GM10266 (cell line): ENCODE results near the gene ZNF512.

Experiments
- DNase-seq: peaks from one replicate; pipeline ENCODE4 v3.0.0; 2012; ENCODE audit errors: extremely low spot score
- TF ChIP-seq, protein P1 (sequence below): IDR thresholded peaks from 2 replicates; pipeline ENCODE4 v1.5.1; 2012; ENCODE audit warnings: mild to moderate bottlenecking, low read depth; ENCODE audit not compliant: control insufficient read depth, insufficient read depth; ENCODE audit errors: missing control alignments

Gene ZNF512

DNA sequence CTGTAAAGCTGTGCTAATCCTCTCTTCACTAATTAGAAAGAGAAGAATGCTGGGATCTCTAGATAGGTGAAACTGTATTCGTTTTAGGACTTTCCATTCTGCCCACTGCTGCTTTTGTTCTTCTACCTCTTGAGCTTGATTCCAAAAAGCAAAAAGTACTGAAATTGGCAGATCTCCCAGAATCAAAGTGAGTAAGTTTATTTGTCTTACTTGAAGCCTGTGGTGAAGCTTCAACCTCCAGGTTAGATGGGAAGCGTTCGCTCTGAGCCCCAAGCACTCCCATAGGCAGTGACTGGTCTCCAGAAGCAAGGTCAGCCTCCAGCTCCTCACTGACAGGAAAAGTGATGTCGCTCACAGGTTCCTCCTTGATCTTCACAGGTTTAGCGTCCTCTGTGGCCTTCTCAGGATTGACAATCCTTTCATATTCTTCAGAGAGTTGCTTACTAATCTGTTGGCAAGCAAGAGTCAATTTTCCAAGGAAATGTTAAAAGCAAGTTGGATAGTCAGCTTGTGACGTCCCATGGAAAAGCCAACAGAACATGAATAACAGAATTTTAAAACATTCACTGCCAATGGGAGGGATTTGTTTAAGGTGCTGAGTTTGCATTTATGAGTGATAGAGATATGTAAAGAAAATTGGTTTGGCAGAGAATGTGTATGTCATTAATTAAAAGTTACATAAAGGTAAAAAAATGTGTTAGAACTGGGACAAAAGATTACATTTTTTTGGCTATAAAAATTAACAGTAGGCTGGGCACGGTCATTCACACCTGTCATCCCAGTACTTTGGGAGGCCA is 72.5 kb downstream of the ZNF512 start:
- no peak for DNase-seq
- TF ChIP-seq, protein P1, sequence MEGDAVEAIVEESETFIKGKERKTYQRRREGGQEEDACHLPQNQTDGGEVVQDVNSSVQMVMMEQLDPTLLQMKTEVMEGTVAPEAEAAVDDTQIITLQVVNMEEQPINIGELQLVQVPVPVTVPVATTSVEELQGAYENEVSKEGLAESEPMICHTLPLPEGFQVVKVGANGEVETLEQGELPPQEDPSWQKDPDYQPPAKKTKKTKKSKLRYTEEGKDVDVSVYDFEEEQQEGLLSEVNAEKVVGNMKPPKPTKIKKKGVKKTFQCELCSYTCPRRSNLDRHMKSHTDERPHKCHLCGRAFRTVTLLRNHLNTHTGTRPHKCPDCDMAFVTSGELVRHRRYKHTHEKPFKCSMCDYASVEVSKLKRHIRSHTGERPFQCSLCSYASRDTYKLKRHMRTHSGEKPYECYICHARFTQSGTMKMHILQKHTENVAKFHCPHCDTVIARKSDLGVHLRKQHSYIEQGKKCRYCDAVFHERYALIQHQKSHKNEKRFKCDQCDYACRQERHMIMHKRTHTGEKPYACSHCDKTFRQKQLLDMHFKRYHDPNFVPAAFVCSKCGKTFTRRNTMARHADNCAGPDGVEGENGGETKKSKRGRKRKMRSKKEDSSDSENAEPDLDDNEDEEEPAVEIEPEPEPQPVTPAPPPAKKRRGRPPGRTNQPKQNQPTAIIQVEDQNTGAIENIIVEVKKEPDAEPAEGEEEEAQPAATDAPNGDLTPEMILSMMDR = no peak

DNA sequence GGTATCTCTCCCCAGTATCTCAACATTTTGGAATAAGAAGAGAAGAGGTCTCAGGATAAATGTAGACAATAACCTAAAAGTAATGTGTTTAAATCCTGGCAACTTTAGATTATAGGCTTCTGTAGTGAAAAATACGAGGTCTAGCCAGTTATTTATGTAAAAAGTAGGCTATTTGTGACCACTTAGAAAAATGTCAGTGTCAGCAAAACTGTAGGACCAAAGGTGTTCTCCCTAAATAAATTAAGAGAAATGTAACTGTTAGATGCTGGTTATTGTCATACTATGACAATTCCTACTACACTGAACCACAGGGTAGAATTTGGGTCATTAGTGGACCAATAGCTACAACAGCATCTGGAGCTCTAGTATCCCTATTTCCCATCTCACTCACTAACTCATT is 78.5 kb downstream of the ZNF512 start:
- DNase-seq = no peak
- TF ChIP-seq, protein P1 = no peak

DNA sequence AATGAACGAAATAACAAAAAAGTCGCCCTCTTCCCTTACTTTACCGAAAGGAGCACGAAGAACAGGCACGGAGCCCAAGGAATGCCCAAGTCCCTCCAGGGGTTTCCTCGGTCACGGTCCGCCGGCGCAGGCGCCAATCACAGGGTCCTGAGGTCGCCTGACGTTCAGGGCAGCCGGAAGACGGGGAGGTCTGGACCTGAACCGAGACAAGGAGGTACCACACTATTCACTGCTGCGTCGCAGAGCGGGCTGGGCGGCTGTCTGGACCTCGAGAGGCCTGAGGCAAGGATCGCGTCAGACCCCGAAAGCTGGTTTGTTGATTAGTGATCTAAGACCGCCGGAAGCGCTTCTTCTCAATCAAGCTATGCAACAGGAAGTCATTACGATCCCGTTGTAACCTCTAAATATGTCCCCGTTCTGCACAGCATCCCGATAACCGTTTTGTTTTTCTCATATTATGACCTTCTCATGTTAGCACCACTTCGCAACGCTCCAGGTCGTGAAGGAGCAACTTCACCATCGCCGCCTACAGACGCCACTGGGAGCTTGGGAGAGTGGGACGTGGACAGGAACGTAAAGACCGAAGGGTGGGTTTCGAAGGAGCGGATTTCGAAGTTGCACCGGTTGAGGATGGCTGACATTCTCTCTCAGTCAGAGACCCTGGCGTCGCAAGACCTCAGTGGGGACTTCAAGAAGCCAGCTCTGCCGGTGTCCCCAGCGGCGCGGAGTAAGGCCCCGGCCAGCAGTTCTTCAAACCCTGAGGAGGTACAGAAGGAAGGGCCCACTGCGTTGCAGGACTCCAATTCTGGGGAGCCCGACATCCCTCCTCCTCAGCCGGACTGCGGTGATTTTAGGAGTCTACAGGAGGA is 80.7 kb downstream of the ZNF512 start, which contains the start of the genes SLC4A1AP and SUPT7L:
Gene SLC4A1AP (plus strand): TSS at position 605 of the 869 bp plus-strand sequence. CDS start 26 bp downstream, at position 631.
Gene SUPT7L (minus strand): TSS at position 330 of the 869 bp plus-strand sequence. CDS start 1,422 bp downstream, outside the sequence.
- TF ChIP-seq, protein P1 = no peak
- DNase-seq = peak; percentile 74

DNA sequence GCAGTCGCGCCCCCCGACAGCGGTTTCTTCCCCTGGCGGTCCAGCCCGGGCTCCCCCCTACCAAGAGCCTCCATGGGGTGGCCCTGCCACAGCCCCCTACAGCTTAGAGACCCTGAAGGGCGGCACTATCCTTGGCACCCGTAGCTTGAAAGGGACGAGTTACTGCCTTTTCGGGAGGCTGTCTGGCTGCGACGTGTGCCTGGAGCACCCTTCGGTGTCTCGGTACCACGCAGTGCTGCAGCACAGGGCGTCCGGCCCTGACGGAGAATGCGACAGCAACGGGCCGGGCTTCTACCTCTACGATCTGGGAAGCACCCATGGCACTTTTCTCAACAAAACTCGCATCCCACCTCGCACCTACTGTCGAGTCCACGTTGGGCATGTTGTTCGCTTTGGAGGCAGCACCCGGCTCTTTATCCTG is 81.3 kb downstream of the ZNF512 start:
- TF ChIP-seq, protein P1 = no peak
- DNase-seq = no peak

DNA sequence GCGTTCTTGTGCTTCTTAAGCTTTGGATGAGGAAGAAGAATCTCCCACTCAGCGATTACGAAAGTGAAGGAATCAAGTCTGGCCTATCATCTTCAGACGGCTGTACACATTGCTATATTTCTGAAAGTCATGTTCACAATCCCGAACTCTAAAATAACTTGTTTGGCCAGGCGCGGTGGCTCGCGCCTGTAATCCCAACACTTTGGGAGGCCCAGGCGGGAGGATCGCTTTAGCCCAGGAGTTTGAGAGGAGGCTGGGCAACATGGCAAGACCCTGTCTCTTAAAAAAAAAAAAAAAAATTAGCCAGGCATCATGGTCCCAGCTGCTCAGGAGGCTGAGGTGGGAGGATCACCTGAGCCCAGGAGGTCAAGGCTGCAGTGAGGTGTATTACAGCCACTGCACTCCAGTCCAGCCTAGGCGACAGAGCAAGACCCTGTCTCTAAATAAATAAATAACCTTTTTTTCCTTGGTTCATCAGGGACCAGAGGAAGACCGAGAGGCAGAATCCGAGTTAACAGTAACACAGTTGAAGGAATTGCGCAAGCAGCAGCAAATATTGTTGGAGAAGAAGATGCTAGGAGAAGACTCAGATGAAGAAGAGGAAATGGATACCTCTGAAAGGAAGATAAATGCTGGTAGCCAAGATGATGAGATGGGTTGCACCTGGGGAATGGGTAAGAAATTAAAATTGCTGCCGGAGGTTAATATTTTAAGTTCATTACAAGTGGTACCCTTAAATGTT is 82.0 kb downstream of the ZNF512 start:
- TF ChIP-seq, protein P1 = no peak

DNA sequence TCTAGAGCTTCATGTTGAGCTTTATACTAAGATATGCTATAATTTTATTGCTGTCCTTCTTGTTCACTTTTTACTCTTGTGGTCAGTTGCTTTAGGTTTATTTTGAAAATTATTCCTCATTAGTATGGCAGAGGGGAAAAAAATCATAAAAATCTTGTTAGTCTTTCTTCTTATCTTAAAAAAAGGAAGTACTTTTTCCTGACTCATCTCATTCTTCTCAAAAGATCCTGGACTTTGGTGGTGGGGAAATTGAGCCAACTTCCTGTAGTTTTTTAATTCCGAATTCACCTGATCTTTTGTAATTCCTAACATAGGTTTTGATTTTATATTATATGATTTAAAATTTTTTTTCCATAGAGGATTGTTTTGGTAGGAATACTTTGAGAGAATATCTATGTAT is 84.6 kb downstream of the ZNF512 start:
- TF ChIP-seq, protein P1 = no peak

More for the DNA sequence above, 82.0 kb downstream of the ZNF512 start:
- DNase-seq = no peak

More for the DNA sequence above, 84.6 kb downstream of the ZNF512 start:
- DNase-seq = no peak
